ENCODE data around the gene RAVER1. TPM values are rescaled to one million over a fixed set of nuclear protein-coding genes. Genes with fewer than 3 reads are reported as not detected.
"Not testable (repeated sequence)": the region's sequence is repeated elsewhere in the genome, so short reads cannot be mapped to it uniquely, and the experiment has no call there.

Gene RAVER1
- total RNA-seq, 6 donors from 2014 or later: 17.8 to 49.9 (median 37.2) TPM

GRCh38 chr19:10284065-10284959, 49.0 kb downstream of the RAVER1 start:
- peaks cover 61 to 93% (median 83%) of the 10 kb centered on the region in 4 donors for H3K4me1 ChIP-seq
- TF ChIP-seq POLR2AphosphoS5 (IDR thresholded peaks at IDR 0.05) (no peak), EP300 (IDR thresholded peaks at IDR 0.05) (no peak), POLR2A (IDR thresholded peaks at IDR 0.05) (no peak), CTCF (IDR thresholded peaks at IDR 0.05) (no peak)
- no peak for ATAC-seq (ENCODE audit: low FRiP score in 2 of 2)
- peak overlapping the region; percentile 74 to 77 (median 75) for H3K27ac ChIP-seq
- peaks cover 21 to 68% (median 52%) of the 10 kb centered on the region in 4 donors for H3K36me3 ChIP-seq
- DNase-seq: peak in 1 of 2 donors; percentile 59
- peak overlapping the region in 1 of 4 donors; percentile 34 for H3K4me3 ChIP-seq
- H3K27me3 ChIP-seq: peaks cover 0 to 7% (median 0%) of the 10 kb centered on the region in 4 donors
- WGBS, 2 donors: 86 to 87% methylated on average over 22 to 34 of the region's 34 CpGs
- no peaks in the 10 kb centered on the region for H3K9me3 ChIP-seq

- ATAC-seq (ENCODE audit: low FRiP score in 2 of 2): peak; percentile 3 to 60
- Histone ChIP-seq H3K4me1 (peaks cover 59 to 92% (median 81%) of the 10 kb centered on the region in 4 donors), H3K27ac (peak overlapping the region; percentile 74 to 77 (median 75)), H3K27me3 (peaks cover 0 to under 1% (median 0%) of the 10 kb centered on the region in 4 donors), H3K9me3 (no peaks in the 10 kb centered on the region), H3K36me3 (peaks cover 21 to 76% (median 60%) of the 10 kb centered on the region in 4 donors), H3K4me3 (peak overlapping the region in 2 of 4 donors; percentile 16 to 34)
- WGBS, 2 donors: 72 to 82% methylated on average over 18 to 22 of the region's 23 CpGs
- TF ChIP-seq CTCF (IDR thresholded peaks at IDR 0.05) (no peak), POLR2AphosphoS5 (IDR thresholded peaks at IDR 0.05) (peak; percentile 6 to 9), EP300 (IDR thresholded peaks at IDR 0.05) (peak in 1 of 4 donors; percentile 25), POLR2A (IDR thresholded peaks at IDR 0.05) (peak in 1 of 4 donors; percentile 46)
- peak; percentile 60 to 81 for DNase-seq
These were observed 49.8 kb downstream of the RAVER1 start for GRCh38 chr19:10283301-10284064.

- not testable (repeated sequence) for H3K27me3 ChIP-seq; DNase-seq; H3K4me3 ChIP-seq; H3K9me3 ChIP-seq; ATAC-seq (ENCODE audit: low FRiP score in 2 of 2)
- H3K36me3 ChIP-seq: peaks cover 26 to 89% (median 71%) of the 10 kb centered on the region in 4 donors
- 95% methylated on average over 5 of the region's 5 CpGs for WGBS, 2 donors
- H3K4me1 ChIP-seq: peaks cover 47 to 91% (median 75%) of the 10 kb centered on the region in 4 donors
- H3K27ac ChIP-seq: peak overlapping the region in 3 of 4 donors; percentile 51 to 77 (median 74)
These were observed 51.3 kb downstream of the RAVER1 start for GRCh38 chr19:10282043-10282442.

- Histone ChIP-seq H3K9me3 (no peaks in the 10 kb centered on the region), H3K36me3 (peaks cover 20 to 94% (median 68%) of the 10 kb centered on the region in 4 donors), H3K27me3 (no peaks in the 10 kb centered on the region), H3K4me1 (peaks cover 31 to 87% (median 53%) of the 10 kb centered on the region in 4 donors), H3K4me3 (no peak overlapping the region), H3K27ac (peak overlapping the region; percentile 32 to 74 (median 72))
- ATAC-seq (ENCODE audit: low FRiP score in 2 of 2) (no peak), DNase-seq (peak in 1 of 2 donors; percentile 35)
- 54 to 66% methylated on average over 5 of the region's 5 CpGs for WGBS, 2 donors
- TF ChIP-seq POLR2AphosphoS5 (IDR thresholded peaks at IDR 0.05) (peak in 1 of 2 donors; percentile 39), CTCF (IDR thresholded peaks at IDR 0.05) (no peak), EP300 (IDR thresholded peaks at IDR 0.05) (no peak)
These were observed 53.4 kb downstream of the RAVER1 start for GRCh38 chr19:10279737-10280442.
